Measurements from ENCODE around the gene TRPC4. TPM values are rescaled to one million over a fixed set of nuclear protein-coding genes. Genes with fewer than 3 reads are reported as not detected.

The TRPC4 gene
- total RNA-seq: 6.3 and 6.8 TPM in 2 replicates
- long read RNA-seq, full-length matches to known transcripts: 22 of 45 reads
- long read RNA-seq, partial matches to known transcripts: 7 of 45 reads
- long read RNA-seq, other reads (novel, unspliced or antisense): 16 of 45 reads

DNA sequence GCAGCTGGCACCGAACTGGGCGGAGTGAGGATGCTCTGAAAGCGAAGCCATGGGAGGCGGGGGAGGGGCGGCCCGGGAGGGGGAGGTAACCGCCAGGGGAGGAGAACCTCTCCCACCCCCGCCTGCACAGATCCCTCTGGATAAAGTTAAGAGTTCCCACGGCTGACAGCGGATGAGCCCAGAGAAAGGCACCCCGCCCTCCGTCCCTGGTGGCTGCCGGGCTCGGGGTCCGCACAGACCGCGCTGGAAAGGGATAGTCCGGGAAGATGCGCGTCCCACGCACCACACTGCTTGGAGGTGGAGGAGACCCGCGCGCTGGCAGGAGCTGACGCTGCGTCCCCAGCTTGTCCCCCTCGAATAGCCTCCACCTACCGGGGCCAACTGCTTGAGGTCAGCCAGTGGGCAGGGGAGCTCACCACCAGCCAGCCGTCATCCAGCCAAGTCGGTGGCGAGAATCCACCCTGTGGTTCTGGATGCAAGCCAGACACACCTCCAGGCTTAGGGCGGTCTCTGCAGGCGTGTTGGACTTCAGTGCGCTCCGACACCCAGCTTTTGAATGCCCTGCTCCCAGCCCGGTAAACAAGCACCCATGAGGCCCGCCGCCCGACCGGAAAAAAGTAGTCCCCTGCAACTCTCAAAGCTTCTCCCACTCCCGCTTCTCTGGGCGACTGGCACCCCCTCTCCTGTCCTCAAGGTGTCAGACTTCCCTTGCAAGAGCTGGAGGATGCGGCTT, at the start of gene TRPC4:
TSS of gene TRPC4 (minus strand) at position 17 of the 733 bp plus-strand sequence. CDS start 86,439 bp downstream, outside the sequence.
- DNase-seq (ENCODE audit: extremely low spot score, unreplicated experiment): peak; percentile 88
- Mint-ChIP-seq H3K4me3 (ENCODE audit: unreplicated experiment) (peak within 1 kb of the TSS; percentile 94), H3K27me3 (ENCODE audit: unreplicated experiment) (no peaks in the 10 kb centered on the region), H3K27ac (ENCODE audit: unreplicated experiment) (peak within 1 kb of the TSS; percentile 77), H3K36me3 (ENCODE audit: unreplicated experiment) (no peaks in the 10 kb centered on the region), H3K4me1 (ENCODE audit: unreplicated experiment) (peaks cover 32% of the 10 kb centered on the region), H3K9me3 (ENCODE audit: unreplicated experiment) (no peaks in the 10 kb centered on the region)
- TF ChIP-seq, protein P1, sequence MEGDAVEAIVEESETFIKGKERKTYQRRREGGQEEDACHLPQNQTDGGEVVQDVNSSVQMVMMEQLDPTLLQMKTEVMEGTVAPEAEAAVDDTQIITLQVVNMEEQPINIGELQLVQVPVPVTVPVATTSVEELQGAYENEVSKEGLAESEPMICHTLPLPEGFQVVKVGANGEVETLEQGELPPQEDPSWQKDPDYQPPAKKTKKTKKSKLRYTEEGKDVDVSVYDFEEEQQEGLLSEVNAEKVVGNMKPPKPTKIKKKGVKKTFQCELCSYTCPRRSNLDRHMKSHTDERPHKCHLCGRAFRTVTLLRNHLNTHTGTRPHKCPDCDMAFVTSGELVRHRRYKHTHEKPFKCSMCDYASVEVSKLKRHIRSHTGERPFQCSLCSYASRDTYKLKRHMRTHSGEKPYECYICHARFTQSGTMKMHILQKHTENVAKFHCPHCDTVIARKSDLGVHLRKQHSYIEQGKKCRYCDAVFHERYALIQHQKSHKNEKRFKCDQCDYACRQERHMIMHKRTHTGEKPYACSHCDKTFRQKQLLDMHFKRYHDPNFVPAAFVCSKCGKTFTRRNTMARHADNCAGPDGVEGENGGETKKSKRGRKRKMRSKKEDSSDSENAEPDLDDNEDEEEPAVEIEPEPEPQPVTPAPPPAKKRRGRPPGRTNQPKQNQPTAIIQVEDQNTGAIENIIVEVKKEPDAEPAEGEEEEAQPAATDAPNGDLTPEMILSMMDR (IDR thresholded peaks at IDR 0.05): peak; percentile 74

DNA sequence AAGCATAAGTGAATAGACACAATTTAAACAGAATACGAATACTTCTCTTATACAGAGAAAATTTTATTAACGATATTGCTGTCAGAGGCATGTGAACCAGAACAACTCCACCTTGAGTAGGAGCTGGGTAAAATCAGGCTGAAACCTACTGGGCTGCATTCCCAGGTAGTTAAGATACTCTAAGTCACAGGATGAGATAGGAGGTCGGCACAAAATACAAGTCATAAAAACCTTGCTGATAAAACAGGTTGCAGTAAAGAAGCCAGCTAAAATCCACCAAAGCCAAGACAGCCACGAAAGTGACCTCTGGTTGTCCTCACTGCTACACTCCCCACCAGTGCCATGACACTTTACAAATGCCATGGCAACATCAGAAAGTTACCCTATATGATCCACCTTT, 49.2 kb upstream of the TRPC4 start:
- peaks cover 11% of the 10 kb centered on the region for H3K4me1 Mint-ChIP-seq (ENCODE audit: unreplicated experiment)
- H3K4me3 Mint-ChIP-seq (ENCODE audit: unreplicated experiment): no peak overlapping the region
- H3K36me3 Mint-ChIP-seq (ENCODE audit: unreplicated experiment): no peaks in the 10 kb centered on the region
- H3K27me3 Mint-ChIP-seq (ENCODE audit: unreplicated experiment): no peaks in the 10 kb centered on the region
- no peak overlapping the region for H3K27ac Mint-ChIP-seq (ENCODE audit: unreplicated experiment)
- no peak for DNase-seq (ENCODE audit: extremely low spot score, unreplicated experiment)
- TF ChIP-seq, protein P1 (IDR thresholded peaks at IDR 0.05): no peak
- H3K9me3 Mint-ChIP-seq (ENCODE audit: unreplicated experiment): peaks cover 9% of the 10 kb centered on the region

DNA sequence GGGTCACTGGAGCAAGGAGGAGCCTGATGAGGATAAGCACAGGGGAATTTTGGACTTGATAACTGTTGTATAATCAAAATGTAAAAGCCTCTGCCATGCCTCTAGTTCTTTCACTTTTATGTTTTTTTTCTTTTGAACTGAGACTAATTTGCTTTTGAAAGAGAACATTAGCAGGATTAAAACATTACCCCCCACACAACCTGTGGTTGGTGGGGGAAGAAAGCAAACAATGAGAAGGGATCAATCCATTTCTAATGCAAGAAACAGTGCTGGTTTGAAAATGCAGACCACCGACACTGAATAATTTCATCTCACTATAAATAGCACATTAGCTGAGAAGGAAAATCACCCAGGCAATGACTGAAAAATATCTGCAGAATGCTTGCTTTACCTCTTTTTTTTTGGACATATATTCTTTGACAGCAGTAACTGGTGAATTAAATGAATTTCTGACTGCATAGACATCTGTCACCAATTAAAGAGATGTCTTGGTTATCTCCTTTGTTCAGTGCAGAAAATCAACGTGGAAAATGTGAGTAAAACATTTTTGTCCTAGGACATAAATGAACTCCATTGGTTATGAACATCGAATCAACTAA, 48.6 kb upstream of the TRPC4 start:
- peaks cover 9% of the 10 kb centered on the region for H3K9me3 Mint-ChIP-seq (ENCODE audit: unreplicated experiment)
- DNase-seq (ENCODE audit: extremely low spot score, unreplicated experiment): no peak
- H3K4me3 Mint-ChIP-seq (ENCODE audit: unreplicated experiment): no peak overlapping the region
- H3K4me1 Mint-ChIP-seq (ENCODE audit: unreplicated experiment): peaks cover 11% of the 10 kb centered on the region
- TF ChIP-seq, protein P1 (IDR thresholded peaks at IDR 0.05): no peak
- no peaks in the 10 kb centered on the region for H3K27me3 Mint-ChIP-seq (ENCODE audit: unreplicated experiment)
- no peak overlapping the region for H3K27ac Mint-ChIP-seq (ENCODE audit: unreplicated experiment)
- H3K36me3 Mint-ChIP-seq (ENCODE audit: unreplicated experiment): no peaks in the 10 kb centered on the region

DNA sequence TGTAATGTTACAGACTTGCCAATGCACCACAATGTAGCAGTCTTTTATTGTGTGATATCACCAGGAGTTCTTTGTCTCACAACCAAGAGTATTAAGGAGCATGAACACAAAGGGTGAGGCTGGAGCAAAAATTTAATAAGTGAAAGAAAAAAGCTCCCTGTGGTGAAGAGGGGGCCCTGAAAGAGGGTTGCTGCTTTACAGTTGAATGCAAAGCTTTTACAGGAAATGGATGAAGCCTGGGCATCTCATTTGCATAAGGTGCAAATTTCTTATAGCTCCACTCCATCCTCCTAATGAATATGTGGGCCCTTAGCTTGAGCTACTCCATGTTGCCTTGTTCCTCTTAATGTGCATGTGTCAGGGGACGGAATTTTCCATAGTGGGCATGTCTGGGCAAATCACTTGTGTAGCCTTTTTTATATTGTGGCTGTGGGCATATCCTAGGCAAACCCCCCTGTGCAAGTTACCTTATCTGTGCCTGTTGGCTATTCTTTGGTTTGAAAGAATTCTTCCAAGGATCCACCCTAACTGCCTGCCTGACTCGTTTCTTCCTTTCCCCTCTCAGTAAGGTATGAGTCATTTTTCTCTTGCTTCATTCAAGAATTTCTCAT, 45.3 kb upstream of the TRPC4 start:
- Mint-ChIP-seq H3K4me1 (ENCODE audit: unreplicated experiment) (peaks cover 11% of the 10 kb centered on the region), H3K4me3 (ENCODE audit: unreplicated experiment) (no peak overlapping the region), H3K9me3 (ENCODE audit: unreplicated experiment) (peaks cover 9% of the 10 kb centered on the region), H3K36me3 (ENCODE audit: unreplicated experiment) (no peaks in the 10 kb centered on the region), H3K27ac (ENCODE audit: unreplicated experiment) (no peak overlapping the region), H3K27me3 (ENCODE audit: unreplicated experiment) (no peaks in the 10 kb centered on the region)
- TF ChIP-seq, protein P1 (IDR thresholded peaks at IDR 0.05): no peak
- no peak for DNase-seq (ENCODE audit: extremely low spot score, unreplicated experiment)

DNA sequence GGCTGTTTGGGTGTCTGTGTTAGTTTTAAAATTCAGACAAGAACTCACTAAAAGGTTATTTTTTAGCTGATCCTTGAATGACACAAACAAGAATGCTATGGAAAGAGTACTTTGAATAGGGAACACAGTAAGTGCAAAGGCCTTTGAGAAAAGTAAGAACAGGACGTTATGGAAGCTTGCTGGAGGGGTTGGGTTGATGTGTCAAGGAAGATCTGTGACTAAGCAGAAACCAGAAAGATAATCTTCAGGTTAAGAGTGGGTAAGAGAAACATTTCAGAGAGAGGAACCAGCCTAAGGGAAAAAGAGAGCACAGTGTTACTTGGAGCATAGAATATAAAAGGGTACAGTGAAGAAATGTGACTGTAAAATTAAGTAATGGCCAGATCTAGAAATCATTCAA, 41.2 kb upstream of the TRPC4 start:
- Mint-ChIP-seq H3K4me3 (ENCODE audit: unreplicated experiment) (no peak overlapping the region), H3K36me3 (ENCODE audit: unreplicated experiment) (no peaks in the 10 kb centered on the region), H3K9me3 (ENCODE audit: unreplicated experiment) (peaks cover 9% of the 10 kb centered on the region), H3K27me3 (ENCODE audit: unreplicated experiment) (no peaks in the 10 kb centered on the region), H3K27ac (ENCODE audit: unreplicated experiment) (no peak overlapping the region), H3K4me1 (ENCODE audit: unreplicated experiment) (peaks cover 10% of the 10 kb centered on the region)
- TF ChIP-seq, protein P1 (IDR thresholded peaks at IDR 0.05): no peak
- no peak for DNase-seq (ENCODE audit: extremely low spot score, unreplicated experiment)
